WTC11 (cell line): ENCODE data around the gene OR2F2. TPM values are rescaled to one million over a fixed set of nuclear protein-coding genes. Genes with fewer than 3 reads are reported as not detected.

ENCODE experiments used
- ATAC-seq: fragments of 200-7000 bp; cut with Tn5 transposase; 2 replicates; pipeline ENCODE4 v1.10.0; 2021; ENCODE audit warnings: mild to moderate bottlenecking, moderate library complexity
- CTCF ChIA-PET: fragments of 300-600 bp; sonication (Branson Sonifier 250); formaldehyde crosslinking; loops from one replicate; lab custom pipeline; 2021; ENCODE audit warnings: antibody characterized with exemption; lab: Charles Lee
- POLR2A ChIA-PET: fragments of 350-600 bp; sonication (Branson Sonifier 250); formaldehyde crosslinking; loops from one replicate; lab custom pipeline; 2021; ENCODE audit warnings: antibody characterized with exemption; lab: Charles Lee
- DNase-seq: peaks from one replicate; pipeline ENCODE4 v3.0.0; 2021; ENCODE audit warnings: low spot score
- H3K27ac Mint-ChIP-seq: 2 replicates; pipeline ENCODE4 v1.8.0; 2021; ENCODE audit warnings: mixed read lengths
- H3K27me3 Mint-ChIP-seq: 2 replicates; pipeline ENCODE4 v1.8.0; 2021; ENCODE audit warnings: low read depth, mild to moderate bottlenecking, moderate library complexity, mixed read lengths
- H3K36me3 Mint-ChIP-seq: 2 replicates; pipeline ENCODE4 v1.8.0; 2021; ENCODE audit warnings: mixed read lengths
- H3K4me1 Mint-ChIP-seq: 2 replicates; pipeline ENCODE4 v1.8.0; 2022; ENCODE audit warnings: mixed read lengths
- H3K4me3 Mint-ChIP-seq: 2 replicates; pipeline ENCODE4 v1.8.0; 2021; ENCODE audit warnings: mild to moderate bottlenecking, moderate library complexity, mixed read lengths
- H3K9me3 Mint-ChIP-seq: 2 replicates; pipeline ENCODE4 v1.8.0; 2021; ENCODE audit warnings: mixed read lengths
- ARID4B ChIP-seq: sonication (generic); formaldehyde crosslinking; IDR thresholded peaks from 2 replicates; pipeline ENCODE4 v1.8.0; 2023; ENCODE audit warnings: missing genetic modification reagents, mild to moderate bottlenecking, borderline replicate concordance
- FOXJ3 ChIP-seq: sonication (generic); formaldehyde crosslinking; IDR thresholded peaks from 2 replicates; pipeline ENCODE4 v1.9.0; 2021; ENCODE audit warnings: missing genetic modification reagents, mild to moderate bottlenecking, borderline replicate concordance
- GRHL2 ChIP-seq: fragments of 250-450 bp; sonication (Bioruptor Pico); IDR thresholded peaks from 2 replicates; pipeline ENCODE4 v1.8.0; 2022; ENCODE audit warnings: mild to moderate bottlenecking, moderate library complexity; ENCODE audit not compliant: insufficient replicate concordance, severe bottlenecking
- HMGA2 ChIP-seq: fragments of 250-450 bp; sonication (Bioruptor Pico); IDR thresholded peaks from 2 replicates; pipeline ENCODE4 v1.4.0; 2021; ENCODE audit warnings: mild to moderate bottlenecking, moderate library complexity
- KAT7 ChIP-seq: sonication (generic); formaldehyde crosslinking; IDR thresholded peaks from 2 replicates; pipeline ENCODE4 v1.8.1; 2023; ENCODE audit warnings: missing genetic modification reagents, mild to moderate bottlenecking, borderline replicate concordance
- MYBL2 ChIP-seq: sonication (generic); formaldehyde crosslinking; IDR thresholded peaks from 2 replicates; pipeline ENCODE4 v1.8.1; 2023; ENCODE audit warnings: mild to moderate bottlenecking, moderate library complexity, missing genetic modification reagents
- NR3C1 ChIP-seq: sonication (generic); formaldehyde crosslinking; conservative IDR thresholded peaks from 2 replicates; pipeline ENCODE4 v1.8.1; 2023; ENCODE audit warnings: low read depth, mild to moderate bottlenecking, missing genetic modification reagents
- RORB ChIP-seq: fragments of 250-450 bp; sonication (Bioruptor Pico); IDR thresholded peaks from 2 replicates; pipeline ENCODE4 v1.9.0; 2021; ENCODE audit warnings: mild to moderate bottlenecking
- TEAD4 ChIP-seq: sonication (generic); formaldehyde crosslinking; IDR thresholded peaks from 2 replicates; pipeline ENCODE4 v1.8.0; 2022; ENCODE audit warnings: mild to moderate bottlenecking, missing genetic modification reagents
- ZBTB21 ChIP-seq: sonication (generic); formaldehyde crosslinking; IDR thresholded peaks from 2 replicates; pipeline ENCODE4 v1.8.1; 2023; ENCODE audit warnings: mild to moderate bottlenecking, missing genetic modification reagents, borderline replicate concordance
- ZMAT4 ChIP-seq: fragments of 250-450 bp; sonication (Bioruptor Pico); IDR thresholded peaks from 2 replicates; pipeline ENCODE4 v1.9.0; 2021; ENCODE audit warnings: mild to moderate bottlenecking
- ZNF121 ChIP-seq: sonication (generic); formaldehyde crosslinking; IDR thresholded peaks from 2 replicates; pipeline ENCODE4 v1.8.0; 2023; ENCODE audit warnings: missing genetic modification reagents
- ZNF138 ChIP-seq: sonication (generic); formaldehyde crosslinking; conservative IDR thresholded peaks from 2 replicates; pipeline ENCODE4 v1.8.1; 2022; ENCODE audit warnings: mild to moderate bottlenecking, moderate library complexity, missing genetic modification reagents
- ZNF219 ChIP-seq: sonication (generic); formaldehyde crosslinking; IDR thresholded peaks from 2 replicates; pipeline ENCODE4 v1.8.0; 2023; ENCODE audit warnings: missing genetic modification reagents, mild to moderate bottlenecking, borderline replicate concordance
- ZNF317 ChIP-seq: sonication (generic); formaldehyde crosslinking; IDR thresholded peaks from 2 replicates; pipeline ENCODE4 v1.8.1; 2023; ENCODE audit warnings: low read depth, mild to moderate bottlenecking, moderate library complexity, missing genetic modification reagents, borderline replicate concordance
- ZNF425 ChIP-seq: fragments of 250-450 bp; sonication (Bioruptor Pico); conservative IDR thresholded peaks from 2 replicates; pipeline ENCODE4 v1.9.0; 2021; ENCODE audit warnings: mild to moderate bottlenecking
- total RNA-seq: library from RNA; stranded (reverse); gene quantifications from 3 replicates; pipeline ENCODE4 v1.2.3, GENCODE V29; 2021
- TF ChIP-seq, protein P1 (sequence below): sonication (generic); formaldehyde crosslinking; IDR thresholded peaks from 2 replicates; pipeline ENCODE4 v1.8.0; 2023; ENCODE audit warnings: missing genetic modification reagents
- TF ChIP-seq, protein P2 (sequence below): fragments of 200-600 bp; IDR thresholded peaks from 2 replicates; pipeline ENCODE4 v1.8.0; 2022; ENCODE audit warnings: antibody characterized with exemption
- TF ChIP-seq, protein P3 (sequence below): sonication (generic); formaldehyde crosslinking; IDR thresholded peaks from 2 replicates; pipeline ENCODE4 v1.8.1; 2023; ENCODE audit warnings: mild to moderate bottlenecking, moderate library complexity, missing genetic modification reagents

OR2F2 gene
- total RNA-seq, 1 experiment from 2014 or later = not detected

- H3K27me3 Mint-ChIP-seq = no peaks in the 10 kb centered on the region
- no peak overlapping the region for H3K27ac Mint-ChIP-seq
- peaks cover 15% of the 10 kb centered on the region for H3K9me3 Mint-ChIP-seq
- DNase-seq (no peak), ATAC-seq (no peak)
- POLR2A ChIA-PET = no interaction called here
- no peak overlapping the region for H3K4me3 Mint-ChIP-seq
- TF ChIP-seq ZNF219 (CRISPR knock-in tag) (no peak), FOXJ3 (CRISPR knock-in tag) (no peak), RORB (no peak), ZNF138 (CRISPR knock-in tag) (no peak), ARID4B (CRISPR knock-in tag) (no peak), ZMAT4 (CRISPR knock-in tag) (no peak), ZBTB21 (CRISPR knock-in tag) (no peak)
- CTCF ChIA-PET = no interaction called here
- H3K36me3 Mint-ChIP-seq = peaks cover 4% of the 10 kb centered on the region; the same call in 1 of the 2 replicates
- H3K4me1 Mint-ChIP-seq = no peaks in the 10 kb centered on the region
Observed at GRCh38 chr7:143948733-143949132, 13.7 kb downstream of the OR2F2 start.

GRCh38 chr7:143953421-143953820 is 18.4 kb downstream of the OR2F2 start:
- CTCF ChIA-PET = no interaction called here
- ATAC-seq (no peak), DNase-seq (no peak)
- TF ChIP-seq MYBL2 (CRISPR knock-in tag) = no peak
- TF ChIP-seq, protein P1, sequence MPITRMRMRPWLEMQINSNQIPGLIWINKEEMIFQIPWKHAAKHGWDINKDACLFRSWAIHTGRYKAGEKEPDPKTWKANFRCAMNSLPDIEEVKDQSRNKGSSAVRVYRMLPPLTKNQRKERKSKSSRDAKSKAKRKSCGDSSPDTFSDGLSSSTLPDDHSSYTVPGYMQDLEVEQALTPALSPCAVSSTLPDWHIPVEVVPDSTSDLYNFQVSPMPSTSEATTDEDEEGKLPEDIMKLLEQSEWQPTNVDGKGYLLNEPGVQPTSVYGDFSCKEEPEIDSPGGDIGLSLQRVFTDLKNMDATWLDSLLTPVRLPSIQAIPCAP (CRISPR knock-in tag) = no peak
- TF ChIP-seq, protein P2, sequence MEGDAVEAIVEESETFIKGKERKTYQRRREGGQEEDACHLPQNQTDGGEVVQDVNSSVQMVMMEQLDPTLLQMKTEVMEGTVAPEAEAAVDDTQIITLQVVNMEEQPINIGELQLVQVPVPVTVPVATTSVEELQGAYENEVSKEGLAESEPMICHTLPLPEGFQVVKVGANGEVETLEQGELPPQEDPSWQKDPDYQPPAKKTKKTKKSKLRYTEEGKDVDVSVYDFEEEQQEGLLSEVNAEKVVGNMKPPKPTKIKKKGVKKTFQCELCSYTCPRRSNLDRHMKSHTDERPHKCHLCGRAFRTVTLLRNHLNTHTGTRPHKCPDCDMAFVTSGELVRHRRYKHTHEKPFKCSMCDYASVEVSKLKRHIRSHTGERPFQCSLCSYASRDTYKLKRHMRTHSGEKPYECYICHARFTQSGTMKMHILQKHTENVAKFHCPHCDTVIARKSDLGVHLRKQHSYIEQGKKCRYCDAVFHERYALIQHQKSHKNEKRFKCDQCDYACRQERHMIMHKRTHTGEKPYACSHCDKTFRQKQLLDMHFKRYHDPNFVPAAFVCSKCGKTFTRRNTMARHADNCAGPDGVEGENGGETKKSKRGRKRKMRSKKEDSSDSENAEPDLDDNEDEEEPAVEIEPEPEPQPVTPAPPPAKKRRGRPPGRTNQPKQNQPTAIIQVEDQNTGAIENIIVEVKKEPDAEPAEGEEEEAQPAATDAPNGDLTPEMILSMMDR = no peak
- TF ChIP-seq KAT7 (CRISPR knock-in tag) = no peak
- no peak for TF ChIP-seq ZNF425 (CRISPR knock-in tag)
- no peak for TF ChIP-seq TEAD4 (CRISPR knock-in tag)
- no peak for TF ChIP-seq GRHL2 (CRISPR knock-in tag)
- no peak for TF ChIP-seq ZNF121 (CRISPR knock-in tag)
- TF ChIP-seq, protein P3, sequence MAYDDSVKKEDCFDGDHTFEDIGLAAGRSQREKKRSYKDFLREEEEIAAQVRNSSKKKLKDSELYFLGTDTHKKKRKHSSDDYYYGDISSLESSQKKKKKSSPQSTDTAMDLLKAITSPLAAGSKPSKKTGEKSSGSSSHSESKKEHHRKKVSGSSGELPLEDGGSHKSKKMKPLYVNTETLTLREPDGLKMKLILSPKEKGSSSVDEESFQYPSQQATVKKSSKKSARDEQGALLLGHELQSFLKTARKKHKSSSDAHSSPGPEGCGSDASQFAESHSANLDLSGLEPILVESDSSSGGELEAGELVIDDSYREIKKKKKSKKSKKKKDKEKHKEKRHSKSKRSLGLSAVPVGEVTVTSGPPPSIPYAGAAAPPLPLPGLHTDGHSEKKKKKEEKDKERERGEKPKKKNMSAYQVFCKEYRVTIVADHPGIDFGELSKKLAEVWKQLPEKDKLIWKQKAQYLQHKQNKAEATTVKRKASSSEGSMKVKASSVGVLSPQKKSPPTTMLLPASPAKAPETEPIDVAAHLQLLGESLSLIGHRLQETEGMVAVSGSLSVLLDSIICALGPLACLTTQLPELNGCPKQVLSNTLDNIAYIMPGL (CRISPR knock-in tag) = no peak
- no peak for TF ChIP-seq ZNF317
- TF ChIP-seq NR3C1 (CRISPR knock-in tag) = no peak
- TF ChIP-seq FOXJ3 (CRISPR knock-in tag) = no peak
- no peak for TF ChIP-seq HMGA2 (CRISPR knock-in tag)
- Mint-ChIP-seq H3K27ac (no peak overlapping the region), H3K4me1 (peaks cover 8% of the 10 kb centered on the region), H3K4me3 (no peak overlapping the region), H3K36me3 (no peaks in the 10 kb centered on the region), H3K9me3 (peaks cover 8% of the 10 kb centered on the region; the same call in 1 of the 2 replicates), H3K27me3 (no peaks in the 10 kb centered on the region; the same call in 1 of the 2 replicates)
- POLR2A ChIA-PET = no interaction called here
